H9 (cell line): ENCODE results near the gene HOOK2. TPM values are rescaled to one million over a fixed set of nuclear protein-coding genes. Genes with fewer than 3 reads are reported as not detected.

Experiments used
- DNase-seq: peaks from one replicate; pipeline ENCODE4 v3.0.0-alpha.2; 2017
- H2AFZ ChIP-seq: one replicate; pipeline ENCODE4 v1.6.1; 2013; ENCODE audit warnings: mild to moderate bottlenecking, low read length, control low read depth, moderate library complexity
- H2AK5ac ChIP-seq: 2 replicates; pipeline ENCODE4 v1.6.1; 2013; ENCODE audit warnings: low read length, control low read depth, mixed read lengths; ENCODE audit not compliant: insufficient read length
- H2BK120ac ChIP-seq: one replicate; pipeline ENCODE4 v1.6.1; 2013; ENCODE audit warnings: low read depth, mild to moderate bottlenecking, low read length, control low read depth, inconsistent platforms; ENCODE audit not compliant: poor library complexity, severe bottlenecking
- H2BK12ac ChIP-seq: 2 replicates; pipeline ENCODE4 v1.6.1; 2013; ENCODE audit warnings: low read length, control low read depth, mixed read lengths, low read depth; ENCODE audit not compliant: insufficient read length
- H2BK15ac ChIP-seq: 2 replicates; pipeline ENCODE4 v1.6.1; 2013; ENCODE audit warnings: low read depth, low read length, control low read depth
- H2BK20ac ChIP-seq: one replicate; pipeline ENCODE4 v1.6.1; 2013; ENCODE audit warnings: low read depth, mild to moderate bottlenecking, low read length, control low read depth, inconsistent platforms; ENCODE audit not compliant: poor library complexity, severe bottlenecking
- H2BK5ac ChIP-seq: 2 replicates; pipeline ENCODE4 v1.6.1; 2013; ENCODE audit warnings: low read length, control low read depth, mixed read lengths; ENCODE audit not compliant: insufficient read length
- H3K14ac ChIP-seq: 2 replicates; pipeline ENCODE4 v1.6.1; 2013; ENCODE audit warnings: low read length, control low read depth; ENCODE audit not compliant: insufficient read depth
- H3K18ac ChIP-seq: 2 replicates; pipeline ENCODE4 v1.6.1; 2013; ENCODE audit warnings: low read depth, mild to moderate bottlenecking, mixed read lengths, low read length, control low read depth; ENCODE audit not compliant: insufficient read length
- H3K23ac ChIP-seq: 2 replicates; pipeline ENCODE4 v1.6.1; 2013; ENCODE audit warnings: low read length, control low read depth, mixed read lengths, low read depth; ENCODE audit not compliant: insufficient read length
- H3K23me2 ChIP-seq: 2 replicates; pipeline ENCODE4 v1.6.1; 2013; ENCODE audit warnings: low read depth, mild to moderate bottlenecking, mixed read lengths, low read length, control low read depth; ENCODE audit not compliant: insufficient read length, poor library complexity, severe bottlenecking
- H3K27ac ChIP-seq: 2 replicates; pipeline ENCODE4 v1.5.1; 2013; ENCODE audit warnings: low read length, control low read depth, mixed read lengths, low read depth; ENCODE audit not compliant: insufficient read length
- H3K27me3 ChIP-seq: 2 replicates; pipeline ENCODE4 v1.6.1; 2013; ENCODE audit warnings: low read length, control low read depth, inconsistent platforms; ENCODE audit not compliant: insufficient read depth
- H3K4ac ChIP-seq: 2 replicates; pipeline ENCODE4 v1.6.1; 2013; ENCODE audit warnings: low read depth, mild to moderate bottlenecking, control low read depth, inconsistent platforms, low read length, moderate library complexity
- H3K4me1 ChIP-seq: 2 replicates; pipeline ENCODE4 v1.6.1; 2013; ENCODE audit warnings: low read length, control low read depth, inconsistent platforms; ENCODE audit not compliant: insufficient read depth
- H3K4me2 ChIP-seq: 2 replicates; pipeline ENCODE4 v1.6.1; 2013; ENCODE audit warnings: low read length, control low read depth, mixed read lengths; ENCODE audit not compliant: insufficient read length, insufficient read depth
- H3K56ac ChIP-seq: 2 replicates; pipeline ENCODE4 v1.6.1; 2013; ENCODE audit warnings: low read depth, mild to moderate bottlenecking, mixed read lengths, low read length, control low read depth; ENCODE audit not compliant: insufficient read length
- H3K79me1 ChIP-seq: 2 replicates; pipeline ENCODE4 v1.6.1; 2013; ENCODE audit warnings: low read depth, mild to moderate bottlenecking, moderate library complexity, low read length, control low read depth, inconsistent platforms; ENCODE audit not compliant: insufficient read depth, poor library complexity, severe bottlenecking
- H3K79me2 ChIP-seq: 2 replicates; pipeline ENCODE4 v1.6.1; 2013; ENCODE audit warnings: low read length, control low read depth, inconsistent platforms; ENCODE audit not compliant: insufficient read depth
- H3K9ac ChIP-seq: 2 replicates; pipeline ENCODE4 v1.6.1; 2013; ENCODE audit warnings: low read length, control low read depth, mixed read lengths; ENCODE audit not compliant: insufficient read length; ENCODE audit errors: extremely low read depth
- H3K9me3 ChIP-seq: one replicate; pipeline ENCODE4 v1.6.1; 2013; ENCODE audit warnings: low read depth, low read length, inconsistent platforms; ENCODE audit not compliant: control insufficient read depth
- H3T11ph ChIP-seq: one replicate; pipeline ENCODE4 v1.6.1; 2013; ENCODE audit warnings: mild to moderate bottlenecking, low read length, control low read depth, inconsistent platforms
- H4K20me1 ChIP-seq: one replicate; pipeline ENCODE4 v1.6.1; 2013; ENCODE audit not compliant: control insufficient read depth, insufficient read length, insufficient read depth
- H4K5ac ChIP-seq: 2 replicates; pipeline ENCODE4 v1.6.1; 2013; ENCODE audit warnings: low read depth, mild to moderate bottlenecking, mixed read lengths, low read length, control low read depth; ENCODE audit not compliant: insufficient read length
- H4K8ac ChIP-seq: replicated peaks from 2 replicates; pipeline ENCODE4 v1.6.1; 2013; ENCODE audit warnings: low read length, control low read depth, mixed read lengths, low read depth; ENCODE audit not compliant: insufficient read length
- H4K91ac ChIP-seq: 2 replicates; pipeline ENCODE4 v1.6.1; 2013; ENCODE audit warnings: low read depth, mild to moderate bottlenecking, moderate library complexity, mixed read lengths, low read length, control low read depth; ENCODE audit not compliant: insufficient read length
- H3K27ac Mint-ChIP-seq, 3 experiments: 2 replicates in 2 of 3; 3 replicates in 1 of 3; pipeline ENCODE4 v1.8.0; 2020 to 2021; ENCODE audit warnings: mixed read lengths in 3 of 3, mild to moderate bottlenecking in 1 of 3, moderate library complexity in 1 of 3
- H3K27me3 Mint-ChIP-seq: 2 replicates; pipeline ENCODE4 v1.8.0; 2021; ENCODE audit warnings: low read depth, mild to moderate bottlenecking, moderate library complexity, mixed read lengths
- H3K36me3 Mint-ChIP-seq, 3 experiments: 2 replicates in 2 of 3; 3 replicates in 1 of 3; pipeline ENCODE4 v1.8.0; 2020 to 2021; ENCODE audit warnings: low read depth in 3 of 3, mixed read lengths in 3 of 3; ENCODE audit not compliant: insufficient read depth in 1 of 3
- H3K4me1 Mint-ChIP-seq, 2 experiments: 2 replicates each; pipeline ENCODE4 v1.8.0; 2020; ENCODE audit warnings: mixed read lengths in 2 of 2
- H3K4me3 Mint-ChIP-seq, 2 experiments: 2 replicates in 1 of 2; 3 replicates in 1 of 2; pipeline ENCODE4 v1.8.0; 2020 to 2021; ENCODE audit warnings: mild to moderate bottlenecking in 2 of 2, mixed read lengths in 2 of 2, moderate library complexity in 1 of 2
- H3K9me3 Mint-ChIP-seq, 2 experiments: 2 replicates in 1 of 2; 3 replicates in 1 of 2; pipeline ENCODE4 v1.8.0; 2020; ENCODE audit warnings: mild to moderate bottlenecking in 2 of 2, mixed read lengths in 2 of 2, moderate library complexity in 1 of 2
- WGBS: extraction: QIAGEN DNeasy Blood & Tissue Kit; methylation state at CpG from one replicate; pipeline ENCODE4 v1.1.7; 2013; ENCODE audit warnings: missing lambda C conversion rate, low lambda C conversion rate, mixed read lengths; ENCODE audit not compliant: insufficient read length; ENCODE audit errors: extremely low coverage; 5-methylcytosine and 5-hydroxymethylcytosine counted together
- total RNA-seq: library from RNA; stranded (reverse); gene quantifications from 2 replicates; pipeline ENCODE4 v1.2.1, GENCODE V29; 2021
- TF ChIP-seq, protein P1 (sequence below): fragments of 200-600 bp; sonication (generic); conservative IDR thresholded peaks from 3 replicates; pipeline ENCODE4 v1.8.0; 2021; ENCODE audit warnings: antibody characterized with exemption, mild to moderate bottlenecking

HOOK2 gene
- total RNA-seq, 1 experiment from 2014 or later = 64.7 TPM

DNA sequence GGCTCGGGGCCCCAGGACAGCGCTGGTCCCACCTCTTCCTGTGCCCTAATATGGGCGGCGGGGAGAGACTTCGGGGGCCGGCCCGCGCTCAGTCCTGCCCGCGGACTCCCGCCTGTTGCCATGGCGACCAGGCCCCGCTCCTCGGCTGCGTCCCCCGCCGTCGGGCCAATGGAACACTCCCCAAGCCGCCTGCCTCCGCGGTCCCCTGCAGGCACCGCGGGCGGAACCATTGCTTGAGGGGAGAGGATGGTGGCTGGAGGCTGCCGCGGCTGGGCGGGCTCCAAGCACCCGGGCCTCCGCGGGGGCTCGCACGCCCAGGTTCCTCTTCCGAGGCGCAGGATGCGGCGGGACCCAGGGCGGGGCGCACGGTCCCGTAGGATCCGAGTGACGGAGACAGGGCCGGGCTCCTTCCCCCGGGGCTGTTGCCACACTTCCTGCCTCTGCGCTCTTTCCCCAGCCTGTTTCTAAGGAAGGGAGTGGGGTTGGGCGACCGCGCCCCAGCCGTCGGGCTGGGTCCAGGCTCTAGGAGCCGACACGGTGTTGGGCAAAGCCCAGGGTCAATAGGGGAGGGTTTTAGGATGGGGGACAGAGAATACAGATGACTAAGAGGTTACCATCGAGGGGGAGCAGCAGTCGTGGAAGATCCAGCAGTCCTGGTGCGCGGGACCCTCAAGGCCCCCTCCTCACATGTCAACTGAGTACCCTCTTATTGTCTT lies 14.7 kb upstream of the HOOK2 start:
- Histone ChIP-seq H2AK5ac (no peak overlapping the region), H3K14ac (peak overlapping the region; percentile 58; the same call in 1 of the 2 replicates), H3K4ac (no peak overlapping the region), H2BK12ac (no peak overlapping the region), H3K79me1 (no peaks in the 10 kb centered on the region), H4K91ac (no peak overlapping the region), H3K23ac (no peak overlapping the region), H2BK15ac (no peak overlapping the region), H3K9me3 (no peaks in the 10 kb centered on the region), H3K4me2 (peak overlapping the region; percentile 48), H3K23me2 (peaks cover 37% of the 10 kb centered on the region), H3K79me2 (no peaks in the 10 kb centered on the region), H2BK5ac (no peak overlapping the region), H3K27ac (no peak overlapping the region), H4K8ac (no peak overlapping the region), H3K18ac (peak overlapping the region; percentile 70), H2AFZ (no peak overlapping the region), H3K56ac (no peak overlapping the region), H3K9ac (no peak overlapping the region), H2BK120ac (no peak overlapping the region), H2BK20ac (no peak overlapping the region), H3K27me3 (no peaks in the 10 kb centered on the region; the same call in 1 of the 2 replicates), H4K20me1 (no peaks in the 10 kb centered on the region), H4K5ac (no peak overlapping the region), H3T11ph (no peak overlapping the region), H3K4me1 (peaks cover 2% of the 10 kb centered on the region; the same call in 1 of the 2 replicates)
- no peaks in the 10 kb centered on the region for H3K36me3 Mint-ChIP-seq
- H3K4me1 Mint-ChIP-seq = peaks cover 31 to 32% of the 10 kb centered on the region in 2 experiments
- H3K4me3 Mint-ChIP-seq = peak overlapping the region; percentile 76 to 85
- peak; percentile 98 for DNase-seq
- peak overlapping the region in 2 of 3 experiments; percentile 46 to 73; a peak in 4 of 7 replicates for H3K27ac Mint-ChIP-seq
- no peaks in the 10 kb centered on the region for H3K9me3 Mint-ChIP-seq
- no CpG with 5 or more reads among the region's 56 CpGs for WGBS
- H3K27me3 Mint-ChIP-seq = peaks cover 8% of the 10 kb centered on the region
- TF ChIP-seq, protein P1, sequence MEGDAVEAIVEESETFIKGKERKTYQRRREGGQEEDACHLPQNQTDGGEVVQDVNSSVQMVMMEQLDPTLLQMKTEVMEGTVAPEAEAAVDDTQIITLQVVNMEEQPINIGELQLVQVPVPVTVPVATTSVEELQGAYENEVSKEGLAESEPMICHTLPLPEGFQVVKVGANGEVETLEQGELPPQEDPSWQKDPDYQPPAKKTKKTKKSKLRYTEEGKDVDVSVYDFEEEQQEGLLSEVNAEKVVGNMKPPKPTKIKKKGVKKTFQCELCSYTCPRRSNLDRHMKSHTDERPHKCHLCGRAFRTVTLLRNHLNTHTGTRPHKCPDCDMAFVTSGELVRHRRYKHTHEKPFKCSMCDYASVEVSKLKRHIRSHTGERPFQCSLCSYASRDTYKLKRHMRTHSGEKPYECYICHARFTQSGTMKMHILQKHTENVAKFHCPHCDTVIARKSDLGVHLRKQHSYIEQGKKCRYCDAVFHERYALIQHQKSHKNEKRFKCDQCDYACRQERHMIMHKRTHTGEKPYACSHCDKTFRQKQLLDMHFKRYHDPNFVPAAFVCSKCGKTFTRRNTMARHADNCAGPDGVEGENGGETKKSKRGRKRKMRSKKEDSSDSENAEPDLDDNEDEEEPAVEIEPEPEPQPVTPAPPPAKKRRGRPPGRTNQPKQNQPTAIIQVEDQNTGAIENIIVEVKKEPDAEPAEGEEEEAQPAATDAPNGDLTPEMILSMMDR = no peak
